Trophoblast cell (in vitro differentiated cells and primary cell): ENCODE data around the gene MYBBP1A.

ENCODE experiments used
- DNase-seq, 2 donors: peaks; one replicate each; pipeline ENCODE4 v3.0.0-alpha.2; 2016
- H2AFZ ChIP-seq: 2 replicates; pipeline ENCODE4 v1.6.1; 2013; ENCODE audit warnings: low read length, moderate library complexity, mild to moderate bottlenecking; ENCODE audit not compliant: insufficient read depth, poor library complexity
- H2AK5ac ChIP-seq: 2 replicates; pipeline ENCODE4 v1.6.1; 2013; ENCODE audit warnings: mild to moderate bottlenecking, low read length
- H2BK120ac ChIP-seq: 2 replicates; pipeline ENCODE4 v1.6.1; 2013; ENCODE audit warnings: low read length, mild to moderate bottlenecking, moderate library complexity; ENCODE audit not compliant: insufficient read depth, poor library complexity
- H2BK12ac ChIP-seq: 2 replicates; pipeline ENCODE4 v1.6.1; 2013; ENCODE audit warnings: mild to moderate bottlenecking, low read length, moderate library complexity
- H2BK5ac ChIP-seq: 2 replicates; pipeline ENCODE4 v1.6.1; 2013; ENCODE audit warnings: low read length, low read depth, moderate library complexity, mild to moderate bottlenecking; ENCODE audit not compliant: poor library complexity
- H3K14ac ChIP-seq: 2 replicates; pipeline ENCODE4 v1.6.1; 2013; ENCODE audit warnings: mild to moderate bottlenecking, low read length
- H3K18ac ChIP-seq: 2 replicates; pipeline ENCODE4 v1.6.1; 2013; ENCODE audit warnings: mild to moderate bottlenecking, low read length
- H3K23ac ChIP-seq: 2 replicates; pipeline ENCODE4 v1.6.1; 2013; ENCODE audit warnings: low read length
- H3K27ac ChIP-seq: 2 replicates; pipeline ENCODE4 v1.5.1; 2013; ENCODE audit warnings: low read depth, mild to moderate bottlenecking, inconsistent platforms, low read length, moderate library complexity
- H3K27me3 ChIP-seq: 2 replicates; pipeline ENCODE4 v1.6.1; 2013; ENCODE audit warnings: inconsistent platforms, mild to moderate bottlenecking, low read length, moderate library complexity; ENCODE audit not compliant: insufficient read depth
- H3K36me3 ChIP-seq, 2 experiments: 1 replicate in 1 of 2; 2 replicates in 1 of 2; pipeline ENCODE4 v1.6.1; 2013; ENCODE audit warnings: low read length in 2 of 2, mild to moderate bottlenecking in 2 of 2, moderate library complexity in 1 of 2; ENCODE audit not compliant: insufficient read depth in 2 of 2, control insufficient read depth in 1 of 2
- H3K4ac ChIP-seq: 2 replicates; pipeline ENCODE4 v1.6.1; 2013; ENCODE audit warnings: low read depth, mild to moderate bottlenecking, low read length, moderate library complexity
- H3K4me1 ChIP-seq, 2 experiments: 1 replicate in 1 of 2; 2 replicates in 1 of 2; pipeline ENCODE4 v1.6.1; 2013; ENCODE audit warnings: low read length in 2 of 2, mild to moderate bottlenecking in 2 of 2, moderate library complexity in 1 of 2; ENCODE audit not compliant: insufficient read depth in 2 of 2, control insufficient read depth in 1 of 2
- H3K4me2 ChIP-seq: 2 replicates; pipeline ENCODE4 v1.6.1; 2013; ENCODE audit warnings: inconsistent platforms, mild to moderate bottlenecking, low read length, moderate library complexity
- H3K4me3 ChIP-seq: 2 replicates; pipeline ENCODE4 v1.5.1; 2013; ENCODE audit warnings: mild to moderate bottlenecking, low read depth, low read length, inconsistent platforms
- H3K79me1 ChIP-seq: one replicate; pipeline ENCODE4 v1.6.1; 2013; ENCODE audit warnings: low read length
- H3K79me2 ChIP-seq: 2 replicates; pipeline ENCODE4 v1.6.1; 2013; ENCODE audit warnings: low read length, mild to moderate bottlenecking; ENCODE audit not compliant: control insufficient read depth, insufficient read depth, poor library complexity
- H3K9ac ChIP-seq: 2 replicates; pipeline ENCODE4 v1.6.1; 2013; ENCODE audit warnings: mild to moderate bottlenecking, low read length
- H3K9me3 ChIP-seq: 2 replicates; pipeline ENCODE4 v1.6.1; 2013; ENCODE audit warnings: low read depth, mild to moderate bottlenecking, control low read depth, inconsistent platforms, low read length; ENCODE audit not compliant: insufficient read depth
- H4K12ac ChIP-seq: 2 replicates; pipeline ENCODE4 v1.6.1; 2013; ENCODE audit warnings: low read depth, mild to moderate bottlenecking, low read length, moderate library complexity
- H4K8ac ChIP-seq: 2 replicates; pipeline ENCODE4 v1.6.1; 2013; ENCODE audit warnings: low read depth, mild to moderate bottlenecking, low read length, moderate library complexity
- H4K91ac ChIP-seq: one replicate; pipeline ENCODE4 v1.6.1; 2013; ENCODE audit warnings: low read depth, mild to moderate bottlenecking, low read length, moderate library complexity
- WGBS: extraction: QIAGEN DNeasy Blood & Tissue Kit; methylation state at CpG from one replicate; pipeline ENCODE4 v1.1.7; 2013; ENCODE audit warnings: missing lambda C conversion rate; ENCODE audit not compliant: insufficient read length, insufficient coverage; ENCODE audit errors: extremely low coverage; 5-methylcytosine and 5-hydroxymethylcytosine counted together

The MYBBP1A gene

DNA sequence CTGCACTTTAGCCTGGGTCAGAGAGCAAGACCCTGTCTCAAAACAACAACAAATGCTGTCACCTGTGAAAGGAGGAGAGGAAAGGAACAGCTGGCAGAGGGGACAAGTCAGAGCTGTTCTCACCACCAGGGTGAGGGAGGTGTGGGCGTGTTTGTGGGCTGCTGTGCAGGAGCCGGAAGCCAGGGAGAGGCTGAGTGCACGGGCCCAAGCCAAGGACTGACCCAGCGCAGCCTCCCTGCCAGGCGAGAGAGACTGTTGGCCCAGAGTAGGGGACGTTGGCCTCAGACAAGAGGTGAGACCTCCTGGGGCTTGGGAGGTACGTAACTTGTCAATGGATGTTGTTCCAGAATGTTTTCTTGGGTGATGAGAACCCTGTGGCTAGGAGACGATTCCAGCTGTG is 45.8 kb downstream of the MYBBP1A start:
- Histone ChIP-seq H3K4me3 (no peak overlapping the region), H3K79me1 (peaks cover 47% of the 10 kb centered on the region), H2AFZ (no peak overlapping the region), H4K12ac (no peak overlapping the region), H3K36me3 (peaks cover 23 to 50% of the 10 kb centered on the region in 2 experiments), H3K14ac (no peak overlapping the region), H4K91ac (no peak overlapping the region), H3K23ac (no peak overlapping the region), H4K8ac (no peak overlapping the region), H3K9me3 (no peaks in the 10 kb centered on the region), H3K27ac (no peak overlapping the region), H2BK12ac (no peak overlapping the region), H2BK5ac (no peak overlapping the region), H3K79me2 (peaks cover 54% of the 10 kb centered on the region), H3K27me3 (no peaks in the 10 kb centered on the region), H3K4me1 (peaks cover 80 to 91% of the 10 kb centered on the region in 2 experiments), H3K9ac (no peak overlapping the region), H3K4ac (peak overlapping the region; percentile 45), H2BK120ac (no peak overlapping the region), H2AK5ac (no peak overlapping the region), H3K4me2 (no peak overlapping the region), H3K18ac (peak overlapping the region; percentile 9)
- WGBS, result no CpG with 5 or more reads among the region's 8 CpGs
- no peak for DNase-seq

- Histone ChIP-seq H4K12ac (no peak overlapping the region), H3K4me1 (peaks cover 80 to 91% of the 10 kb centered on the region in 2 experiments), H3K4ac (peak overlapping the region; percentile 88), H3K79me2 (peaks cover 60% of the 10 kb centered on the region), H2AFZ (no peak overlapping the region), H2BK5ac (no peak overlapping the region), H3K23ac (no peak overlapping the region), H2AK5ac (no peak overlapping the region), H4K91ac (no peak overlapping the region), H2BK12ac (peak overlapping the region; percentile 28), H3K27ac (no peak overlapping the region), H3K9me3 (no peaks in the 10 kb centered on the region), H2BK120ac (no peak overlapping the region), H4K8ac (no peak overlapping the region), H3K4me3 (no peak overlapping the region), H3K4me2 (no peak overlapping the region), H3K79me1 (peaks cover 44% of the 10 kb centered on the region), H3K14ac (no peak overlapping the region), H3K18ac (no peak overlapping the region), H3K36me3 (peaks cover 32 to 52% of the 10 kb centered on the region in 2 experiments), H3K27me3 (no peaks in the 10 kb centered on the region), H3K9ac (no peak overlapping the region)
- WGBS, result no CpG with 5 or more reads among the region's 3 CpGs
- no peak for DNase-seq
Observed at GRCh38 chr17:4508207-4508606, 47.0 kb downstream of the MYBBP1A start.

DNA sequence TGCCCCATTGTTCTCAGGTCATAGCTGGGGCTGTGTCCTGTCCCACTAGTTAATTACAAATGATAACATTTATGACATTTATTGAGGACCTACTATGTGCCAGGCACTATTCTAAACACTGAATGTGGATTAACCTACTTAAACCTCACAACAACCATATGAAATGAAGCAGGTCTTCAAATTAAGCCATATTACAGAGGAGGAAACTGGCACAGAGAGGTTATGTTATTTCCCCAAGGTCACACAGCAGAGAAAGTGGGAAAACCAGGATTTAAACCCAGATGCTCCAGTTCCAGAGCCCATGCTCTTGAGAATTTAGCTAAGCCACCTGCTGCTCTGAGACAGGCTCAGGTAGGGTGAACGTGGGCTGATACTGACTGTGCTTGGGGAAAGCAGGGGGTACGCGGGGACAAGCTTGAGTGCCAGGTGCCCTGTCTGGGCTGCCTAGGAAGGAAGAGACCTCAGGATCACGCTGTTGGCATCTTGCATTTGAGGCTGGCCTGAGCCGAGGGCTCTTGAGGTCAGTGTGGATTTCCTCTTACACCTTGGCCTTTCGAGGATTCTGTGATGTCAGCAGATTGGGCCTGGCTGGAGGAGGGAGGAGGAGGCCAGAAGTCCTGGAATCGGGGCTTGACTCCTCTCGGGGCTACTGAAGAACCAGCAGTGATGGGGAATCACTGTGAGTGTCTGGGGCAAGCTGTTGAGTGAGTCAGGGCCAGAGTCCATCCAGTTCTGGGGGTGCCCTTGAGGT is 47.6 kb downstream of the MYBBP1A start:
- H3K4ac ChIP-seq, result peak overlapping the region; percentile 93
- H4K91ac ChIP-seq, result no peak overlapping the region
- no peak overlapping the region for H2BK5ac ChIP-seq
- H3K18ac ChIP-seq, result peak overlapping the region; percentile 18
- no peak overlapping the region for H4K8ac ChIP-seq
- H4K12ac ChIP-seq, result no peak overlapping the region
- no peak overlapping the region for H3K4me3 ChIP-seq
- peaks cover 80 to 91% of the 10 kb centered on the region in 2 experiments for H3K4me1 ChIP-seq
- no peak overlapping the region for H2AFZ ChIP-seq
- H3K79me2 ChIP-seq, result peaks cover 59% of the 10 kb centered on the region
- H3K36me3 ChIP-seq, result peaks cover 34 to 58% of the 10 kb centered on the region in 2 experiments
- DNase-seq, result no peak
- WGBS, result no CpG with 5 or more reads among the region's 8 CpGs
- peak overlapping the region; percentile 33 for H3K14ac ChIP-seq
- no peaks in the 10 kb centered on the region for H3K9me3 ChIP-seq
- no peak overlapping the region for H3K23ac ChIP-seq
- H3K9ac ChIP-seq, result no peak overlapping the region
- no peaks in the 10 kb centered on the region for H3K27me3 ChIP-seq
- no peak overlapping the region for H3K27ac ChIP-seq
- peaks cover 40% of the 10 kb centered on the region for H3K79me1 ChIP-seq
- H2AK5ac ChIP-seq, result peak overlapping the region; percentile 7
- no peak overlapping the region for H3K4me2 ChIP-seq
- peak overlapping the region; percentile 28 for H2BK12ac ChIP-seq
- no peak overlapping the region for H2BK120ac ChIP-seq

GRCh38 chr17:4506892-4507291 is 48.3 kb downstream of the MYBBP1A start:
- DNase-seq, result no peak
- Histone ChIP-seq H3K4ac (peak overlapping the region; percentile 93), H3K27me3 (no peaks in the 10 kb centered on the region), H4K91ac (peak overlapping the region; percentile 97), H3K36me3 (peaks cover 34 to 56% of the 10 kb centered on the region in 2 experiments), H2AK5ac (peak overlapping the region; percentile 25), H3K18ac (peak overlapping the region; percentile 39), H4K8ac (peak overlapping the region; percentile 23), H2BK5ac (peak overlapping the region; percentile 41), H3K23ac (no peak overlapping the region), H3K4me2 (no peak overlapping the region), H2AFZ (no peak overlapping the region), H3K9me3 (no peaks in the 10 kb centered on the region), H2BK120ac (no peak overlapping the region), H3K79me2 (peaks cover 53% of the 10 kb centered on the region), H3K4me3 (no peak overlapping the region), H3K27ac (no peak overlapping the region), H4K12ac (no peak overlapping the region), H3K4me1 (peaks cover 76 to 88% of the 10 kb centered on the region in 2 experiments), H3K14ac (peak overlapping the region; percentile 13), H3K9ac (no peak overlapping the region), H3K79me1 (peaks cover 39% of the 10 kb centered on the region), H2BK12ac (peak overlapping the region; percentile 73)
- WGBS, result no CpG with 5 or more reads among the region's 8 CpGs
